Sigmoid colon (tissue), 7 donors: ENCODE measurements around the gene HMX1. TPM values are rescaled to one million over a fixed set of nuclear protein-coding genes. Genes with fewer than 3 reads are reported as not detected.

Source experiments
- DNase-seq: peaks from one replicate; pipeline ENCODE4 v3.0.0-alpha.2; 2019
- H3K27ac ChIP-seq, 4 donors: fragments of 200-600 bp; sonication (generic); one replicate each; pipeline ENCODE4 v1.5.1; 2016 to 2019; ENCODE audit warnings: mild to moderate bottlenecking in 1 of 4
- H3K27me3 ChIP-seq, 3 donors: fragments of 200-600 bp; sonication (generic); one replicate each; pipeline ENCODE4 v1.5.1; 2019; ENCODE audit warnings: mild to moderate bottlenecking in 1 of 3
- H3K36me3 ChIP-seq, 4 donors: fragments of 200-600 bp; sonication (generic); one replicate each; pipeline ENCODE4 v1.5.1; 2016 to 2019
- H3K4me1 ChIP-seq, 4 donors: fragments of 200-600 bp; sonication (generic); one replicate each; pipeline ENCODE4 v1.5.1; 2017 to 2019
- H3K4me3 ChIP-seq, 4 donors: fragments of 200-600 bp; sonication (generic); one replicate each; pipeline ENCODE4 v1.5.1; 2017 to 2019; ENCODE audit warnings: mild to moderate bottlenecking in 2 of 4, moderate library complexity in 1 of 4
- H3K9me3 ChIP-seq, 4 donors: fragments of 200-600 bp in 3 of 4; sonication (generic) in 3 of 4; one replicate each; pipeline versions ENCODE4 v1.5.1 to v1.6.1; 2013 to 2019
- CTCF ChIP-seq, 4 experiments: fragments of 450-650 bp in 3 of 4; fragments of 200-600 bp in 1 of 4; IDR thresholded peaks; one replicate each; pipeline ENCODE4 v1.5.1; 2016 to 2019; ENCODE audit warnings: antibody characterized with exemption in 4 of 4, mild to moderate bottlenecking in 3 of 4, moderate library complexity in 2 of 4
- EP300 ChIP-seq, 4 donors: sonication (generic); formaldehyde crosslinking; IDR thresholded peaks; one replicate each; pipeline ENCODE4 v1.6.1; 2017; ENCODE audit warnings: antibody characterized with exemption in 4 of 4
- POLR2A ChIP-seq, 2 donors: fragments of 450-650 bp; IDR thresholded peaks; one replicate each; pipeline ENCODE4 v1.6.1; 2016; ENCODE audit warnings: antibody characterized with exemption in 2 of 2, mild to moderate bottlenecking in 2 of 2, moderate library complexity in 2 of 2
- POLR2AphosphoS5 ChIP-seq, 4 donors: sonication (generic); formaldehyde crosslinking; IDR thresholded peaks; one replicate each; pipeline ENCODE4 v1.6.1; 2017; ENCODE audit warnings: antibody characterized with exemption in 4 of 4
- WGBS, 2 donors: extraction: QIAGEN DNeasy Blood & Tissue Kit; methylation state at CpG; one replicate each; pipeline ENCODE4 v1.1.7; 2013; 5-methylcytosine and 5-hydroxymethylcytosine counted together
- intact Hi-C: fragments of 100-400 bp; cut with DNase I; formaldehyde crosslinking; loops from one replicate; pipeline ENCODE4 v1.15.1; 2023
- polyA plus RNA-seq, 3 donors: library from polyadenylated mRNA; stranded (reverse); fragments of 200-250 nt; gene quantifications; one replicate each; pipeline ENCODE4 v1.2.3, GENCODE V29; 2013
- total RNA-seq, 4 donors: library from RNA; depleted of rRNA; stranded (reverse); fragments of >200 nt; gene quantifications; one replicate each; pipeline ENCODE4 v1.1.0, GENCODE V29; 2016
- donor health status: healthy with polysubstance abuse.
- donor health status: Bipolar disorder and iron deficiency.
- donor health status: healthy.

The HMX1 gene
- total and polyA plus RNA-seq, 7 donors, result 1.1 to 1.7 TPM; not detected in 5

- Histone ChIP-seq H3K27me3 (peaks cover 42 to 99% (median 94%) of the 10 kb centered on the region in 3 donors), H3K4me1 (peaks cover 0 to 24% (median 19%) of the 10 kb centered on the region in 4 donors)
- 3 to 4% methylated on average over 90 of the region's 90 CpGs for WGBS, 2 donors
Observed at GRCh38 chr4:8867624-8868320, 3.9 kb downstream of the HMX1 start.

GRCh38 chr4:8866828-8867623, 4.6 kb downstream of the HMX1 start:
- H3K4me1 ChIP-seq, result peaks cover 0 to 17% (median 12%) of the 10 kb centered on the region in 4 donors
- H3K27me3 ChIP-seq, result peaks cover 37 to 99% (median 92%) of the 10 kb centered on the region in 3 donors
- no peak overlapping the region for H3K27ac ChIP-seq
- no peak for DNase-seq
- intact Hi-C loops, result no loop called here
- 4 to 10% methylated on average over 42 of the region's 42 CpGs for WGBS, 2 donors
- no peaks in the 10 kb centered on the region for H3K9me3 ChIP-seq
- no peaks in the 10 kb centered on the region for H3K36me3 ChIP-seq
- TF ChIP-seq POLR2A (IDR thresholded peaks at IDR 0.05), result no peak
- TF ChIP-seq POLR2AphosphoS5 (IDR thresholded peaks at IDR 0.05), result no peak
- TF ChIP-seq CTCF (IDR thresholded peaks at IDR 0.05), result no peak
- TF ChIP-seq EP300 (IDR thresholded peaks at IDR 0.05), result no peak
- H3K4me3 ChIP-seq, result no peak overlapping the region

More at GRCh38 chr4:8867624-8868320, 3.9 kb downstream of the HMX1 start:
- TF ChIP-seq EP300 (IDR thresholded peaks at IDR 0.05) (no peak), CTCF (IDR thresholded peaks at IDR 0.05) (no peak), POLR2A (IDR thresholded peaks at IDR 0.05) (no peak), POLR2AphosphoS5 (IDR thresholded peaks at IDR 0.05) (no peak)
- no peaks in the 10 kb centered on the region for H3K9me3 ChIP-seq
- intact Hi-C loops, result no loop called here
- no peak overlapping the region for H3K4me3 ChIP-seq
- DNase-seq, result no peak
- H3K36me3 ChIP-seq, result no peaks in the 10 kb centered on the region
- no peak overlapping the region for H3K27ac ChIP-seq

- Histone ChIP-seq H3K4me1 (peaks cover 0 to 14% (median 13%) of the 10 kb centered on the region in 4 donors), H3K9me3 (no peaks in the 10 kb centered on the region), H3K27me3 (peaks cover 41 to 100% (median 97%) of the 10 kb centered on the region in 3 donors), H3K36me3 (no peaks in the 10 kb centered on the region), H3K4me3 (no peak overlapping the region), H3K27ac (no peak overlapping the region)
- 13 to 19% methylated on average over 12 of the region's 12 CpGs for WGBS, 2 donors
- no peak for TF ChIP-seq POLR2A (IDR thresholded peaks at IDR 0.05)
- TF ChIP-seq CTCF (IDR thresholded peaks at IDR 0.05), result no peak
- no peak for TF ChIP-seq POLR2AphosphoS5 (IDR thresholded peaks at IDR 0.05)
- TF ChIP-seq EP300 (IDR thresholded peaks at IDR 0.05), result no peak
- DNase-seq, result no peak
- intact Hi-C loops, result no loop called here
Observed at GRCh38 chr4:8866421-8866820, 5.2 kb downstream of the HMX1 start.

- DNase-seq, result no peak
- no peak overlapping the region for H3K27ac ChIP-seq
- peaks cover 47 to 100% (median 98%) of the 10 kb centered on the region in 3 donors for H3K27me3 ChIP-seq
- intact Hi-C loops, result no loop called here
- WGBS, 2 donors, result 35 to 47% methylated on average over 18 of the region's 18 CpGs
- TF ChIP-seq POLR2AphosphoS5 (IDR thresholded peaks at IDR 0.05), result no peak
- no peak for TF ChIP-seq POLR2A (IDR thresholded peaks at IDR 0.05)
- no peak for TF ChIP-seq EP300 (IDR thresholded peaks at IDR 0.05)
- TF ChIP-seq CTCF (IDR thresholded peaks at IDR 0.05), result no peak
- peaks cover 0 to 17% (median 15%) of the 10 kb centered on the region in 4 donors for H3K4me1 ChIP-seq
- no peaks in the 10 kb centered on the region for H3K9me3 ChIP-seq
- H3K4me3 ChIP-seq, result no peak overlapping the region
- H3K36me3 ChIP-seq, result no peaks in the 10 kb centered on the region
Observed at GRCh38 chr4:8865681-8866310, 5.8 kb downstream of the HMX1 start.
